Activated CD8-positive, alpha-beta memory T cell treated with anti-CD3 and anti-CD28 coated beads, Interleukin-2, amount 50 U/mL, for 48 hours (primary cell): ENCODE data around the gene IFNLR1.

Experiments
- DNase-seq: peaks from one replicate; pipeline ENCODE4 v3.0.0-alpha.2; 2020

Gene IFNLR1

DNA sequence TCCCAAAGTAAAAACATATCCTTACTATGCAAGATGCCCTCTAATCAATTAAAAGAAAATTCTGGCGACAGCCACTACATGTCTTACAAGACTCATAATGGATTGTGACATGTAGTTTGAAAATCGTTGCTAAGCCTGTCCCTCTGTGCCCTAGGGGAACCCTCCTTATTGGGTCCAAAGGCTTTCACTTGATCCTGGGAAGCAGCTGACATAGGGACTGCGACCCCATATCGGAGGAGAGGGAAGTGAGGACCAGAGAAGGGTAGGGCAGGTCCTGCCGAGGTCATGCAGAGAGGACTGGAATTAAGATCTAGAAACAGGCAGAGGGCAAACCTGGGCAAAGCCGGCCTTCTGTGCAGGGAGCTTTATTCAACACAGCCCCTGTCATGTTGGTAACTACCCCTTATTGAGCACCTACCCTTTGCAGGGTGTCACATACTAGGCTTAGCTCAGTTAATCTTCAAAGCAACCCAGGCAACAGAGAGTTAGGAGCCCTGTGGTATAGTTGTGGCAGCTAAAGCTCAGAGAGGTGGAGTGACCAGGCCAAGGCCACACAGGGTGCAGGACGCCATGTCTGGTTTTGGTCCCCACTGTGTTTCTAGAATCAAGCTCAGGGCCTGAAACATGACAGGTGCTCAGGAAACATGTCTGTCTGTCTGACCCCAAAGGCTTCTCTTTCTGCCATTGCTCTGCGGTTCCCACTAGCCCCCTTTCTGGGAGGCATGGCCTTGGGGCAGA, 18.4 kb upstream of the IFNLR1 start:
- DNase-seq = no peak

DNA sequence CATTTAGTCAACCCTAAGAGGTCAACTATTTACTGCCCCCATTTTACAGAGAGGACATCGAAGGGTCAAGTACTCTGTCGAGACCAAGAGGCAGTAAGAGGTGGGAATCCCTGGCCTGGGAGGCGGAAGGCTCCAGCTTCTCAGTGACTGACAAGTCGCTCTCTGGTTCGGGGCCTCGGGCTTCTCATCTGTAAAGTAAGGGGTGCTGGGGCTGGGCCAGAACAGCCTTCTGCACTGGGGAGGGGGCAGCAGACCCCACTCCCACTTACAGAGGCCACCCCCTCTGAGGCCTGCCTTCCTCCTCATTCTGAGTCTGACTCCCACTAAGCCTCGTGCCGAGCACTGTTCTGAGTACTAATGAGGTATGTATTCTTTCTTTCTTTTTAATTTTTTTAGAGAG, 17.0 kb upstream of the IFNLR1 start:
- DNase-seq = no peak

- DNase-seq = no peak
These were observed 16.3 kb upstream of the IFNLR1 start for GRCh38 chr1:24203404-24203803.

GRCh38 chr1:24202987-24203386, 15.9 kb upstream of the IFNLR1 start:
- DNase-seq = no peak

GRCh38 chr1:24202556-24202955, 15.5 kb upstream of the IFNLR1 start:
- no peak for DNase-seq

DNA sequence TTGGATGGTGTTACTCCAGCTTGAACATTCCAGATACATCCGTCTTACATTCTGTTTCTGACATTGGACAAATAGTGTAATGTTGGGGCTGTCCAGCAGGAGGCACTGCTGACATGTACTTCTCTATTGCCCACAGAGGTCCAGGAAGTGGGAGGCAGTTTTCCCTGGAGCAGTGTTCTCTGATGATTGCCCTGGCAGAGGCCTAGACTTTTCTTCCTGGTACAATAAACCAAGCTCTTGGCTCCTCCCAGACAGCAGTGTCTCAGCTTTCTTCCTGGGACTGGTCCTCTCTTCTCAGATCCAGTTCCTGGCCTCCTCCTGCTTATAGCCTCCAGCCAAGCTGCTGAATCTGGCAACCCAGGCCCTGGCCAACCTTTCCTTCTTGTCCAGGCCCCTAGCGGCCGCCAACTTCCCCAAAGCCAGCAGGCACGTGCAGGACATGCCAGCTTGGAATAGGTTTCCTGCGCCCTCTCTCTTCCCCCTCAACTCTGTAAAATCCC, 14.9 kb upstream of the IFNLR1 start:
- peak; percentile 82 for DNase-seq

- peak; percentile 88 for DNase-seq
These were observed 12.3 kb upstream of the IFNLR1 start for GRCh38 chr1:24199291-24199900.

GRCh38 chr1:24198766-24199165, 11.7 kb upstream of the IFNLR1 start:
- no peak for DNase-seq

GRCh38 chr1:24195874-24196273, 8.8 kb upstream of the IFNLR1 start:
- no peak for DNase-seq

DNA sequence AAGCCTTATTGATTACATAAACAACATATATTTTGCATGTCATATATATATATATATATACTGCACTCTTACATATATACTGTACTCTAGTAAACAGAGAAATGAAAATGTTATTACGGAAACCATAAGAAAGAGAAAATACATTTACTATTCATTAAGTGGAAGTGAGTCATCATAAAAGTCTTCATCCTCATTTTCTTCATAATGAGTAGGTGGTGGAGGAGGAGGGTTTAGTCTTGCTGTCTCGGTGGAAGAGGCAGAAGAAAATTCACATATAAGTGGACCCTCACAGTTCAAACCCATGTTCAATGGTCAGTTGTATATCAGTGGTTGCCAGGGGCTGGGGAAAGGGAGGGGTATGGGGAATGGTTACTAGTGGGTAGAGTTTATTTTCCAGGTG, 8.0 kb upstream of the IFNLR1 start:
- DNase-seq = no peak

GRCh38 chr1:24193046-24193445, 6.0 kb upstream of the IFNLR1 start:
- DNase-seq = no peak

GRCh38 chr1:24191860-24192259, 4.8 kb upstream of the IFNLR1 start:
- no peak for DNase-seq

DNA sequence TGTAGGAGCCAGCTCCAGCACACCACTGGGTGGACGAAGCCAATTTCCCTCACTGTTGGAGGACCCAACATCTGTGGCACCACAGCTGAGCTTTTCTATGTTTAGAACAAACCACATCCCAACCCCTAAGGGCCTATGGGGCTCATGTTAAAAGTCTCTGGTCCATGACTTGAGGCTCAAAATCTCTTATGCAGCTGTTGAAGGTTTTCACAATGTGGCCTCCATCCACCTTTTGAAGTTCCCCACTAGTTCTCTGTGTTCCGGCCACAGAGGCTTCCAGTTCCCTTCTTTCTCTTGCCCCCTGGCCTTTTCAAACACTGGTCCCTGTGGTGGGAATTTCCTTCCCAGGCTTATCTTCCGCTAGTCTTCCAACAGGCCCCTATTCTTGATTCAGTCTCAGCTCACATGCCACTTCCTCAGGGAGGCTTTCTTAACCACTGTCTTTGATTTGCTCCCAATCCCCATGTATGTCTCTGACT, 3.9 kb upstream of the IFNLR1 start:
- no peak for DNase-seq

- no peak for DNase-seq
These were observed 2.4 kb upstream of the IFNLR1 start for GRCh38 chr1:24189528-24189927.

GRCh38 chr1:24186711-24186992, 437 bp downstream of the IFNLR1 start:
- no peak for DNase-seq

- no peak for DNase-seq
These were observed 918 bp downstream of the IFNLR1 start for GRCh38 chr1:24186031-24186710.

DNA sequence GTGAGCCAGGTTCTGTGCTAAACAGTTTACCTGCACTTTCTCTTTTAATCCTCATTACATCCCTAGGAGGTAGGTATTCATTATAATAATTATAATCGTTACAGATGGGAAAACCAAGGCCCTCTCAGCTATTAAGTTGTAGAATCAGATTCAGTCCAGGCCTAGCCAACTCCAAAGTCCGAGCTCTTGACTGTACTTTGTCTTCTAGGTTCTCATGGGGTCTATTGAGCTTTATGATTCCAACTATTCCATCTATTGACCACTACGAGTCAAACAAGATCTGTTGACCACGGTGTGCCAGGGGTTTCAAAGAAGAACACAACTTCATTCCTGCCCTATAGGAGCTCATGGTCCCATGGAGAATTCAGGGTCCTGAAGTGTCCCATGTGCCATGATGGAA, 2.0 kb downstream of the IFNLR1 start:
- no peak for DNase-seq

DNA sequence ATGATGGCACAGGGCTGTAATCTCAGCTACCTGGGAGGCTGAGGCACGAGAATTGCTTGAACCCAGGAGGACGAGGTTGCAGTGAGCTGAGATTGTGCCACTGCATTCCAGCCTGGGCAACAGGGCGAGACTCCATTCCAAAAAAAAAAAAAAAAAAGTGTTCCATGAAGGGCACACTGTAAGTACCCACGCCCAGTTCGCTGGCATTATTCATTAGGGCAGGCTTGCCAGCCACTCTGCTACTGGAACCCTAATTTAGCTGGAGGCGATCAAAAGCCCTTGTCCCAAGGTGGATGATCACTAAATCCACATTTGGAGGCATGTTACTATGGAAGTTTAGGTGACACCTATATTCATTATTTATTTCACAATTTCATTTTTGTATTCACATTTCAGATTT, 5.0 kb downstream of the IFNLR1 start:
- DNase-seq = no peak

DNA sequence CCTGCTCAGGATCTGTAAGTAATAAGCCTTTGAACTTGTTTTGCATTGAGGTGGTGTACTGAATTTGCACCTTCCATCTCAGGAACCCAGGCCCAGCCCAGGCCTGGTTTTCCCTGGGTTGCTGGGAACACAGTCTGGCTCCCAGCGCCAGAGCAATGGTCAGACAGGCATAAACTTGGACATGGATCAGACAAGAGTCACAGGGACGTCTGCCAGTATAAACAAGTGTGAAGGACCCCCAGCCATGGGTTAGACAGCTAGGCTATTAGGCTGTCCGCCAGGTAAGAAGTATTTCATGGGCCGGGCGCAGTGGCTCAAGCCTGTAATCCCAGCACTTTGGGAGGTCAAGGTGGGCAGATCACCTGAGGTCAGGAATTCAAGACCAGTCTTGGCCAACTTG, 5.5 kb downstream of the IFNLR1 start:
- no peak for DNase-seq

- no peak for DNase-seq
These were observed 6.4 kb downstream of the IFNLR1 start for GRCh38 chr1:24180676-24181075.

GRCh38 chr1:24179251-24179840, 7.7 kb downstream of the IFNLR1 start:
- DNase-seq = no peak

- no peak for DNase-seq
These were observed 8.7 kb downstream of the IFNLR1 start for GRCh38 chr1:24178407-24178806.

DNA sequence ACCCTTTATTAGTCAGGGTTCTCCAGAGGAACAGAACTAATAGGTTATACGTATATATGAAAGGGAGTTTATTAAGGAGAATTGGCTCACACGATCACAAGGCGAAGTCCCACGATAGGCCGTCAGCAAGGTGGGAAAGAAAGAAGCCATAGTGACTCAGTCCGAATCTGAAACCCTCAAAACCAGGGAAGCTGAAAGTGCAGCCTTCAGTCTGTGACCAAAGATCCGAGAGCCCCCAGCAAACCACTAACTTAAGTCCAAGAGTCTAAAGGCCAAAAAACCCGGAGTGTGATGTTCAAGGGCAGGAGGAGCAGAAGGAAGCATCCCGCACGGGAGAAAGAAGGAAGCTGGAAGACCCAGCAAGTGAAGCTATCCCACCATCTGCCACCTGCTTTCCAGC, 9.9 kb downstream of the IFNLR1 start:
- no peak for DNase-seq
